Endothelial cell (in vitro differentiated cells): ENCODE data around the gene GTSF1L. TPM values are rescaled to one million over a fixed set of nuclear protein-coding genes. Genes with fewer than 3 reads are reported as not detected.

Source experiments
- DNase-seq: peaks from one replicate; pipeline ENCODE4 v3.0.0; 2021; ENCODE audit warnings: low spot score
- H3K27ac Mint-ChIP-seq: one replicate; pipeline ENCODE4 v1.8.0; 2021; ENCODE audit warnings: mixed read lengths, inconsistent platforms; ENCODE audit not compliant: unreplicated experiment
- H3K27me3 Mint-ChIP-seq: one replicate; pipeline ENCODE4 v1.8.0; 2021; ENCODE audit warnings: mild to moderate bottlenecking, moderate library complexity, mixed read lengths, inconsistent platforms; ENCODE audit not compliant: unreplicated experiment
- H3K36me3 Mint-ChIP-seq: one replicate; pipeline ENCODE4 v1.8.0; 2021; ENCODE audit warnings: mild to moderate bottlenecking, low read depth, mixed read lengths, inconsistent platforms; ENCODE audit not compliant: unreplicated experiment
- H3K4me1 Mint-ChIP-seq: one replicate; pipeline ENCODE4 v1.8.0; 2021; ENCODE audit warnings: mild to moderate bottlenecking, mixed read lengths, inconsistent platforms; ENCODE audit not compliant: unreplicated experiment
- H3K4me3 Mint-ChIP-seq: one replicate; pipeline ENCODE4 v1.8.0; 2021; ENCODE audit warnings: mild to moderate bottlenecking, mixed read lengths, inconsistent platforms; ENCODE audit not compliant: unreplicated experiment
- H3K9me3 Mint-ChIP-seq: one replicate; pipeline ENCODE4 v1.8.0; 2021; ENCODE audit warnings: mixed read lengths, inconsistent platforms; ENCODE audit not compliant: unreplicated experiment
- CTCF ChIP-seq: fragments of 200-600 bp; sonication (generic); IDR thresholded peaks from one replicate; pipeline ENCODE4 v1.5.0; 2021; ENCODE audit warnings: antibody characterized with exemption; ENCODE audit not compliant: unreplicated experiment
- total RNA-seq: library from RNA; stranded (reverse); fragmentation: NEBNext Ultra II Directional; extraction: Animal tissue kit (Norgen Biotek cat#: 25700); gene quantifications from one replicate; pipeline ENCODE4 v1.2.1, GENCODE V29; 2021; ENCODE audit not compliant: unreplicated experiment

GTSF1L gene
- total RNA-seq, 1 donor from 2014 or later: not detected

GRCh38 chr20:43727980-43728590 is 1.3 kb upstream of the GTSF1L start:
- DNase-seq: no peak
- peaks cover 9% of the 10 kb centered on the region for H3K4me1 Mint-ChIP-seq
- TF ChIP-seq CTCF: no peak
- H3K9me3 Mint-ChIP-seq: no peaks in the 10 kb centered on the region
- H3K36me3 Mint-ChIP-seq: no peaks in the 10 kb centered on the region
- no peak overlapping the region for H3K4me3 Mint-ChIP-seq
- H3K27me3 Mint-ChIP-seq: no peaks in the 10 kb centered on the region
- H3K27ac Mint-ChIP-seq: peak overlapping the region; percentile 25

- TF ChIP-seq CTCF: no peak
- Mint-ChIP-seq H3K27ac (no peak overlapping the region), H3K9me3 (no peaks in the 10 kb centered on the region), H3K27me3 (no peaks in the 10 kb centered on the region), H3K4me1 (peaks cover 2% of the 10 kb centered on the region), H3K36me3 (no peaks in the 10 kb centered on the region), H3K4me3 (no peak overlapping the region)
- DNase-seq: no peak
Measured at GRCh38 chr20:43726333-43726732, 469 bp downstream of the GTSF1L start.

GRCh38 chr20:43725666-43726065 is 1.1 kb downstream of the GTSF1L start:
- Mint-ChIP-seq H3K27me3 (no peaks in the 10 kb centered on the region), H3K4me1 (peaks cover 2% of the 10 kb centered on the region), H3K27ac (no peak overlapping the region), H3K9me3 (no peaks in the 10 kb centered on the region), H3K36me3 (no peaks in the 10 kb centered on the region), H3K4me3 (no peak overlapping the region)
- DNase-seq: no peak
- TF ChIP-seq CTCF: no peak

- Mint-ChIP-seq H3K4me3 (no peak overlapping the region), H3K9me3 (no peaks in the 10 kb centered on the region), H3K27me3 (peaks cover under 1% of the 10 kb centered on the region), H3K27ac (no peak overlapping the region), H3K36me3 (no peaks in the 10 kb centered on the region), H3K4me1 (peaks cover 2% of the 10 kb centered on the region)
- TF ChIP-seq CTCF: no peak
- DNase-seq: no peak
Measured at GRCh38 chr20:43724383-43724782, 2.4 kb downstream of the GTSF1L start.

GRCh38 chr20:43723735-43724134 is 3.1 kb downstream of the GTSF1L start:
- TF ChIP-seq CTCF: no peak
- Mint-ChIP-seq H3K27ac (no peak overlapping the region), H3K36me3 (no peaks in the 10 kb centered on the region), H3K27me3 (peaks cover 6% of the 10 kb centered on the region), H3K4me3 (no peak overlapping the region), H3K9me3 (no peaks in the 10 kb centered on the region), H3K4me1 (peaks cover 2% of the 10 kb centered on the region)
- no peak for DNase-seq
